H1 (cell line): ENCODE results near the gene FLOT1. TPM values are rescaled to one million over a fixed set of nuclear protein-coding genes. Genes with fewer than 3 reads are reported as not detected.

Experiments
- CTCF ChIA-PET: fragments of 300-600 bp; sonication (Branson Sonifier 250); formaldehyde crosslinking; loops from one replicate; lab custom pipeline; 2021; ENCODE audit not compliant: partially characterized antibody; lab: Charles Lee
- POLR2A ChIA-PET: fragments of 300-600 bp; sonication (Branson Sonifier 250); formaldehyde crosslinking; loops from one replicate; lab custom pipeline; 2021; ENCODE audit warnings: inconsistent platforms; ENCODE audit not compliant: partially characterized antibody; lab: Charles Lee
- DNase-seq, 2 experiments: peaks; one replicate each; pipeline versions ENCODE4 v3.0.0 to v3.0.0-alpha.2; 2010 to 2022; ENCODE audit warnings: low spot score in 2 of 2, low read depth in 1 of 2, mixed read lengths in 1 of 2
- FAIRE-seq: peaks from 2 replicates; lab custom pipeline; 2011; peaks lifted over from hg19 to GRCh38; lab: Jason Lieb, UNC
- H2AFZ ChIP-seq: 2 replicates; pipeline ENCODE4 v1.8.1; 2012; ENCODE audit warnings: low read length, inconsistent platforms
- H2AK5ac ChIP-seq: 2 replicates; pipeline ENCODE4 v1.6.1; 2013; ENCODE audit warnings: low read depth, low read length
- H2BK120ac ChIP-seq: replicated peaks from 2 replicates; pipeline ENCODE3; 2013; ENCODE audit warnings: low read depth, low read length, inconsistent platforms
- H2BK12ac ChIP-seq: 2 replicates; pipeline ENCODE4 v1.6.1; 2013; ENCODE audit warnings: low read depth, low read length
- H2BK15ac ChIP-seq: 2 replicates; pipeline ENCODE4 v1.6.1; 2013; ENCODE audit warnings: low read length
- H2BK20ac ChIP-seq: 2 replicates; pipeline ENCODE4 v1.6.1; 2013; ENCODE audit warnings: low read length
- H2BK5ac ChIP-seq: 2 replicates; pipeline ENCODE4 v1.6.1; 2013; ENCODE audit warnings: low read depth, low read length
- H3K14ac ChIP-seq: 2 replicates; pipeline ENCODE4 v1.6.1; 2013; ENCODE audit warnings: inconsistent platforms; ENCODE audit not compliant: insufficient read length
- H3K18ac ChIP-seq: 2 replicates; pipeline ENCODE4 v1.6.1; 2013; ENCODE audit warnings: low read length; ENCODE audit errors: extremely low read depth
- H3K23ac ChIP-seq: 2 replicates; pipeline ENCODE4 v1.6.1; 2013; ENCODE audit warnings: inconsistent platforms; ENCODE audit not compliant: insufficient read length
- H3K23me2 ChIP-seq: 2 replicates; pipeline ENCODE4 v1.6.1; 2013; ENCODE audit warnings: low read depth, low read length
- H3K27ac ChIP-seq: 2 replicates; pipeline ENCODE4 v1.6.1; 2011; ENCODE audit warnings: low read depth, low read length, inconsistent platforms
- H3K27me3 ChIP-seq, 4 experiments: replicated peaks in 1 of 4; 1 replicate in 1 of 4; 2 replicates in 3 of 4; pipeline versions ENCODE4 v1.6.1 to v1.8.1; 2011 to 2013; ENCODE audit warnings: low read length in 3 of 4, mild to moderate bottlenecking in 3 of 4, inconsistent platforms in 2 of 4, mixed read lengths in 2 of 4, moderate library complexity in 1 of 4; ENCODE audit not compliant: control insufficient read depth in 3 of 4, insufficient read depth in 3 of 4; ENCODE audit errors: extremely low read depth in 1 of 4
- H3K36me3 ChIP-seq, 4 experiments: 2 replicates each; pipeline versions ENCODE4 v1.6.1 to v1.8.1; 2011 to 2013; ENCODE audit warnings: mild to moderate bottlenecking in 4 of 4, low read length in 3 of 4, moderate library complexity in 2 of 4, control low read depth in 1 of 4, inconsistent platforms in 1 of 4; ENCODE audit not compliant: insufficient read depth in 4 of 4, control insufficient read depth in 2 of 4
- H3K4ac ChIP-seq: replicated peaks from 2 replicates; pipeline ENCODE3; 2013; ENCODE audit warnings: low read length, low read depth, mixed read lengths, inconsistent platforms; ENCODE audit not compliant: insufficient read length
- H3K4me1 ChIP-seq, 4 experiments: replicated peaks in 1 of 4; 1 replicate in 1 of 4; 2 replicates in 3 of 4; pipeline versions ENCODE4 v1.6.1 to v1.8.1; 2011 to 2013; ENCODE audit warnings: low read length in 3 of 4, inconsistent platforms in 2 of 4, mixed read lengths in 1 of 4; ENCODE audit not compliant: insufficient read depth in 4 of 4, control insufficient read depth in 3 of 4
- H3K4me2 ChIP-seq, 2 experiments: 2 replicates each; pipeline versions ENCODE4 v1.6.1 to v1.8.1; 2011 to 2013; ENCODE audit warnings: low read depth in 2 of 2, low read length in 2 of 2, control low read depth in 1 of 2, inconsistent platforms in 1 of 2, mild to moderate bottlenecking in 1 of 2; ENCODE audit not compliant: insufficient read depth in 1 of 2
- H3K4me3 ChIP-seq, 4 experiments: fragments of 200-600, 300-600 bp in 1 of 4; sonication (generic), shearing (Covaris generic), sonication (Bioruptor Twin) in 1 of 4; 2 replicates each; pipeline versions ENCODE4 v1.5.1 to v1.8.1; 2011 to 2016; ENCODE audit warnings: low read length in 4 of 4, low read depth in 3 of 4, control low read depth in 2 of 4, inconsistent platforms in 2 of 4, mild to moderate bottlenecking in 2 of 4, mixed read lengths in 1 of 4, moderate library complexity in 1 of 4; ENCODE audit not compliant: insufficient read depth in 2 of 4; ENCODE audit errors: extremely low read depth in 1 of 4
- H3K56ac ChIP-seq: replicated peaks from 2 replicates; pipeline ENCODE3; 2013; ENCODE audit warnings: low read depth, mild to moderate bottlenecking, mixed read lengths, low read length, inconsistent platforms; ENCODE audit not compliant: insufficient read length
- H3K79me1 ChIP-seq: 2 replicates; pipeline ENCODE4 v1.6.1; 2013; ENCODE audit warnings: low read depth, low read length, control low read depth
- H3K79me2 ChIP-seq, 2 experiments: 2 replicates each; pipeline versions ENCODE4 v1.6.1 to v1.8.1; 2012 to 2013; ENCODE audit warnings: low read length in 2 of 2, mild to moderate bottlenecking in 2 of 2, inconsistent platforms in 1 of 2; ENCODE audit not compliant: insufficient read depth in 2 of 2, control insufficient read depth in 1 of 2
- H3K9ac ChIP-seq, 4 experiments: replicated peaks in 1 of 4; 1 replicate in 1 of 4; 2 replicates in 3 of 4; pipeline versions ENCODE4 v1.6.1 to v1.8.1; 2011 to 2013; ENCODE audit warnings: low read depth in 3 of 4, low read length in 3 of 4, control low read depth in 2 of 4, mild to moderate bottlenecking in 2 of 4, moderate library complexity in 2 of 4, inconsistent platforms in 1 of 4; ENCODE audit errors: extremely low read depth in 1 of 4
- H3K9me3 ChIP-seq, 2 experiments: 2 replicates each; pipeline versions ENCODE4 v1.6.1 to v1.8.1; 2012 to 2013; ENCODE audit warnings: mild to moderate bottlenecking in 2 of 2, moderate library complexity in 2 of 2, control low read depth in 1 of 2, inconsistent platforms in 1 of 2, low read depth in 1 of 2, low read length in 1 of 2, mixed read lengths in 1 of 2; ENCODE audit not compliant: insufficient read depth in 2 of 2
- H4K20me1 ChIP-seq, 2 experiments: replicated peaks in 1 of 2; 2 replicates each; pipeline versions ENCODE3 to v1.8.1; 2011 to 2013; ENCODE audit warnings: inconsistent platforms in 2 of 2, low read length in 2 of 2, mild to moderate bottlenecking in 1 of 2; ENCODE audit not compliant: insufficient read depth in 2 of 2, control insufficient read depth in 1 of 2
- H4K5ac ChIP-seq: 2 replicates; pipeline ENCODE4 v1.6.1; 2013; ENCODE audit warnings: low read length, low read depth, mixed read lengths, inconsistent platforms; ENCODE audit not compliant: insufficient read length
- H4K8ac ChIP-seq: 2 replicates; pipeline ENCODE4 v1.8.0; 2013; ENCODE audit warnings: mild to moderate bottlenecking, moderate library complexity, low read length, inconsistent platforms; ENCODE audit not compliant: insufficient read depth; ENCODE audit errors: extremely low read depth
- H4K91ac ChIP-seq: replicated peaks from 2 replicates; pipeline ENCODE3; 2013; ENCODE audit warnings: low read length, mixed read lengths, inconsistent platforms; ENCODE audit not compliant: insufficient read length
- EGR1 ChIP-seq: IDR thresholded peaks from 2 replicates; pipeline ENCODE4 v1.6.1; 2011; ENCODE audit warnings: low read depth, low read length, borderline replicate concordance
- POLR2AphosphoS5 ChIP-seq: IDR thresholded peaks from 2 replicates; pipeline ENCODE4 v1.6.1; 2011; ENCODE audit warnings: low read depth, low read length
- WGBS, 2 experiments: shearing (Covaris generic) in 1 of 2; methylation state at CpG; one replicate each; pipeline versions ENCODE4 v1.1.6 to v1.1.7; 2013 to 2015; ENCODE audit warnings: low lambda C conversion rate in 2 of 2, mixed read lengths in 2 of 2, inconsistent platforms in 1 of 2, low coverage in 1 of 2, missing lambda C conversion rate in 1 of 2; ENCODE audit not compliant: insufficient replicate concordance in 2 of 2, insufficient coverage in 1 of 2, insufficient read length in 1 of 2; ENCODE audit errors: extremely low coverage in 1 of 2, missing lambda C conversion rate in 1 of 2; 5-methylcytosine and 5-hydroxymethylcytosine counted together
- polyA plus RNA-seq, 7 experiments: library from polyadenylated mRNA; depleted of rRNA in 3 of 7; stranded (reverse) in 5 of 7; unstranded in 2 of 7; fragments of >200 nt in 5 of 7; fragments of 200-250 nt in 2 of 7; gene quantifications; 1 replicate in 5 of 7; 2 replicates in 1 of 7; 4 replicates in 1 of 7; pipeline versions ENCODE4 v1.2.1 to v1.2.3, GENCODE V29; 2011 to 2013; ENCODE audit warnings: missing spikeins in 2 of 7, mixed read lengths in 2 of 7
- total RNA-seq: library from RNA; stranded (reverse); fragmentation: NEBNext Ultra II Directional; extraction: Animal tissue kit (Norgen Biotek cat#: 25700); gene quantifications from 2 replicates; pipeline ENCODE4 v1.2.1, GENCODE V29; 2021
- TF ChIP-seq, protein P1 (sequence below): IDR thresholded peaks from 2 replicates; pipeline ENCODE4 v1.6.1; 2012; ENCODE audit warnings: low read length, inconsistent platforms

Gene FLOT1
- total and polyA plus RNA-seq, 2 of the 8 experiments (the other 6 are each of a cell fraction or from before 2014, with no cell fraction given) = 87.5 to 88.1 TPM

DNA sequence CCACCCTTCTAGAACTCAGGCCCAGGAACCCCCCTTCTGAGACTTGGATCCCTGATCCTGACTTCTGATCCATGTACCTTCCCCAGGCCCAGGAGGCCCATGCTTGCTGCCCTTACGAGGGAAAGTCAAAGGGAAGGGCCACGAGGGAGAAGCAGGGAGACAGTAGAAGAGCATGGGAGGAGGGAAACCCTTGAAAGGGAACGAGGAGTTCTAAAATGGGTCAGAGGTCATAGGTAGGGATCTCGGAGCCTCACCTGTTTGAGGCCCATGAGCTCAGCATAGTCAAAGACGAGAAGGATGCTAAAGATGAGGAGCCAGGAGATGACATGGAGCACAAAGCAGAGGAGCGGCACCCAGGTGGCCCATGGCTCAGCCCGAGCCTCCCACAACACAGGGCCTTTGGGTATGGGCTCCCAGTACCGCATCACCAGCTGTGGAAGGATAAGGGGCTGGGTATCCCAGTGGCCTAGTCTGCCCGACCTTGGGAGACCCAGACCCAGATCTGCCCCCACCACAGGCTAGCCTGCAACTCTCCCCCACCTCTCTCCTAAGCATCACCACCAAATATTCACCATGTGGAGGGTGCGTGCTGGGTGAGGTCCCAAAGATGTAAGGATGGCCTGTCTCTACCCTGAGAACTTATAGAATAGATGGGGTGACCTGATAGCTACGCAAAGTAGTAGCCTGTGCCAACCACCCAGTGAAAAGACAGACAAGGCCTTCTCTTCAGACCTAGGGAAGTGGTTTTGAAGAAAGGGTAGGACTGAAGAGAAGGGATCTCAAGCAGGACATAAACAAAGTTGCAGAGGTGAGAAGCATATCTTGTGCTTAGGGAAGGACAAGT is 53.2 kb downstream of the FLOT1 start:
- Histone ChIP-seq H3K27me3 (no peaks in the 10 kb centered on the region), H3K4me3 (no peak overlapping the region), H4K8ac (no peak overlapping the region), H2AK5ac (peak overlapping the region; percentile 83; the same call in 1 of the 2 replicates), H4K20me1 (peaks cover 0 to 3% of the 10 kb centered on the region in 2 experiments), H3K9me3 (no peaks in the 10 kb centered on the region), H4K91ac (no peak overlapping the region), H3K23me2 (peaks cover 13% of the 10 kb centered on the region), H3K27ac (no peak overlapping the region), H3K4me1 (peaks cover 0 to 31% (median 20%) of the 10 kb centered on the region in 4 experiments; a peak in 6 of 7 replicates), H3K56ac (no peak overlapping the region), H3K36me3 (no peaks in the 10 kb centered on the region; a peak in 1 of 8 replicates), H3K79me2 (peaks cover 0 to 13% of the 10 kb centered on the region in 2 experiments; a peak in 3 of 4 replicates), H3K4me2 (peak overlapping the region; percentile 82 to 94), H2BK20ac (no peak overlapping the region), H3K18ac (no peak overlapping the region), H2BK5ac (no peak overlapping the region), H4K5ac (no peak overlapping the region), H3K23ac (no peak overlapping the region), H2BK15ac (0 out of 2 replicates have a peak overlapping the region, but pooled peaks have one; percentile 10), H2BK12ac (no peak overlapping the region), H3K4ac (no peak overlapping the region), H3K9ac (no peak overlapping the region; a peak in 3 of 7 replicates), H2AFZ (no peak overlapping the region), H3K79me1 (peaks cover 4% of the 10 kb centered on the region; the same call in 1 of the 2 replicates), H2BK120ac (no peak overlapping the region), H3K14ac (no peak overlapping the region)
- TF ChIP-seq POLR2AphosphoS5 (no peak), EGR1 (no peak)
- TF ChIP-seq, protein P1, sequence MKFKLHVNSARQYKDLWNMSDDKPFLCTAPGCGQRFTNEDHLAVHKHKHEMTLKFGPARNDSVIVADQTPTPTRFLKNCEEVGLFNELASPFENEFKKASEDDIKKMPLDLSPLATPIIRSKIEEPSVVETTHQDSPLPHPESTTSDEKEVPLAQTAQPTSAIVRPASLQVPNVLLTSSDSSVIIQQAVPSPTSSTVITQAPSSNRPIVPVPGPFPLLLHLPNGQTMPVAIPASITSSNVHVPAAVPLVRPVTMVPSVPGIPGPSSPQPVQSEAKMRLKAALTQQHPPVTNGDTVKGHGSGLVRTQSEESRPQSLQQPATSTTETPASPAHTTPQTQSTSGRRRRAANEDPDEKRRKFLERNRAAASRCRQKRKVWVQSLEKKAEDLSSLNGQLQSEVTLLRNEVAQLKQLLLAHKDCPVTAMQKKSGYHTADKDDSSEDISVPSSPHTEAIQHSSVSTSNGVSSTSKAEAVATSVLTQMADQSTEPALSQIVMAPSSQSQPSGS = no peak
- ChIA-PET CTCF (interaction anchor here (0.5 to 3.7 kb wide), 14 partner anchors 11 to 394 kb away, joined by 3 to 28 read pairs (median 3); partner anchors contain the start of genes DHX16 and MDC1), POLR2A (interaction anchor here (0.6 to 26.7 kb wide), 9 partner anchors 8 to 79 kb away, joined by 3 to 732 read pairs (median 7); partner anchors contain the start of genes FLOT1, IER3, MDC1 and MRPS18B)
- DNase-seq (no peak), FAIRE-seq (no peak)
- 90% methylated on average over 11 of the region's 11 CpGs; no CpG with 5 or more reads in 1 of the 2 experiments for WGBS, 2 experiments
